Measurements from ENCODE around the gene GRAMD1C.
"Not testable (repeated sequence)": the region's sequence is repeated elsewhere in the genome, so short reads cannot be mapped to it uniquely, and the experiment has no call there.

GRAMD1C gene

GRCh38 chr3:113838631-113839209, at the start of gene GRAMD1C:
TSS of gene GRAMD1C (plus strand) at chr3:113838788. CDS start at chr3:113838910, 122 bp downstream.
- peak; percentile 91 to 95 (median 94) for DNase-seq

DNA sequence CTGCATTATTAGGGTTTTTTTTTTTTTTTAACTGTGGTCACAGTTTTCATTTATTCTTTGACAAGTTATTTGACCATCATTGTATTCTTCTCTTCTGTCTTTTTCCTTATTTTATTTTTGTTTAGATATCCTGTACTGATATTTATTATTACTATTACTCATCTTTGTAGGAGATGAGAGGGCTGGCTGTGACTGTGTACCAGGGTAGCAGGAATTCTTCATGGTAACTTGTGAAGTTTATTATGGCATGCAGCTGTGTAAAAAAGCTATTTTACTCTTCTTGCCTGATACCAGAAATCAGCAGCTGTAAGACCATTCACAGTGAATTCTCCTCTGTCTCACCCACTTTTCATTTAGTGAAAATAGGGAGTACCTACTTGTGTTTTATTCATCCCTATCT, 47.2 kb upstream of the GRAMD1C start:
- DNase-seq, result no peak

- no peak for DNase-seq
These were observed 44.1 kb upstream of the GRAMD1C start for GRCh38 chr3:113794526-113794925.

DNA sequence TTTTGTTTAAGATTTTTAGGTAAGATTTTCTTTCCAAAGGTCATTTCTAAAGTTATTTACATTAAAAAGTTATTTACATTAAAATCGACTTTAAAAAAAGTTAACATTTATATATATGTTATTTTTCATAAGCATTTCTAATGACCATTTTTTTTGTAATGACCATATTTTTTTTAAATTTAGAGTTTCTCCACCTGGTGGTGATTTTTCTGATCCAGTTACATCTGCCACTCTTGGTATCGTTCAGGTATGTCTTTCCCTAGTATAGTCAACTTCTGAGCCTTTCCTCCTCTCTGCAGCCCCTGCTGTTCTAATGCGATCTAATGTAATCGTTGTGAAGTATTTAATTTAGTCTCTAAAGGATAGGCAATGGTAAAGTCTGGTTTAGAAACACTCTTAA, 42.9 kb upstream of the GRAMD1C start:
- no peak for DNase-seq

- no peak for DNase-seq
These were observed 35.7 kb upstream of the GRAMD1C start for GRCh38 chr3:113802795-113803455.

DNA sequence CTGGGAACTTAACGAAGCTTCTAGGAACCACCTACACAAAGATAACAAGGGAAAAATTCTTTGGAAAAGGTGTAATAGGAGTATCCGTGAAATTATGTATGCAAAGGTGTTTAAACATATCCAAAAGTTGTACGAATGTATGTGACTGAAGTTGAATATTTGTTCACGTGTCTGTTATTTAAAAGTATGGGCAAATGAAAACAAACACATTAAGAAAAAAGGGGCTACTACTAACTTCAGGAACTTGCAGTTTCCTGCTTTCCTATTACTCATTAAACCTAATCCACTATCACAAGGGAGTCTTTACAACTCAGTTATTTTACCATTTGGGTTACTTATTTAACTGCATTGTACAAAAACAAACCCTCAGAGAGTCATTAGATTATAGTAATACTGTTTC, 33.9 kb upstream of the GRAMD1C start:
- no peak for DNase-seq

- no peak for DNase-seq
These were observed 33.3 kb upstream of the GRAMD1C start for GRCh38 chr3:113805249-113805648.

DNA sequence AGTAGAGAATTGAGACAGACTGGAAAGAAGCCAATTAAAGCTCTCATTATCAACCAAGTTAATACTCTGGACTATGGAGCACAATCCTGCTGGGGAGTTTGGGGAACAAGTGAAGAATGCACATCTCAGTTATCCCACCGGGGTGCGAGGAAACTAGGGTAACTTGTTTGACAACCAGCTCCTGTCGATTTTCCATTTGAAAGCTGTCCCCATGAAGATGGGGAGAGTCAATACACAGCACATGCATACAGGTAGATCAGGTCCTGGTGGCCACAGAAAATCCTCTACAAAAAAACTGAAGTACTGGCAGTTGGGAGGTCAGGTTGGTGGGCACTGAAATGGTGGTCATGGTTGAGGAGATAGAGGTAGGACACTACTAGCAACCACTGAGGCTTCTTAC, 25.7 kb upstream of the GRAMD1C start:
- DNase-seq, result no peak

GRCh38 chr3:113819866-113820265, 18.7 kb upstream of the GRAMD1C start:
- DNase-seq, result no peak

DNA sequence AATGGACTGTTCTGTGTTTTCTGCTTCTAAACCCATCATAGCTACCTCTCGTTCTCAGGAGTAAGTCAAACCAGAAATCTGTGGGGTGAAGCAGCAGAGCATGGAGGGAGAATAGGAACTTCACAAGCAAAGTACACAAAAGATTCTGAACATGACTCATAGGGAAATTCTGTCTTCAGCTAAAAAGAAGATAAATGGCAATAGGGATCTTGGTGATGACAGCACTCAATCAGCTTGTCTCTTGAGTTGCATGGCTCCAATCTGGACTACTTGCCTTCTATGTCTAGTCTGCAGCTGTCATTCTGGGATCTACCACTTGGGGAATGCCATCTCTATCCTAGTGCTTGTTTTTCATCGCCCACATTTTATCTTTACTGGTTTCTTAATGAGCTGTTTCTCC, 13.5 kb upstream of the GRAMD1C start:
- peak; percentile 79 to 86 (median 85) for DNase-seq

GRCh38 chr3:113828600-113828999, 10.0 kb upstream of the GRAMD1C start:
- peak; percentile 25 to 37 (median 27) for DNase-seq

- DNase-seq, result no peak
These were observed 8.8 kb upstream of the GRAMD1C start for GRCh38 chr3:113829576-113830354.

DNA sequence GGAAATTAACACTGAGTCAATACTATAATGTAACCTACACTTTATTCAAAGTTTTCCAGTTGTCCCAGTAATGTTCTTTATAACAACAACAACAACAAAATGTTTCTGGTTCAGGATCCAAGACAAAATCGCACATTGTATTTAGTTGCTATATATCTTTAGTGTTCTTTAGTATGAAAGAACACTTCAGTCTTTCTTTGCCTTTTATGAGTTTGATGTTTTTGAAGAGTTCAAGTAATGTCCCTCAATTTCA, 7.6 kb upstream of the GRAMD1C start:
- DNase-seq, result no peak

DNA sequence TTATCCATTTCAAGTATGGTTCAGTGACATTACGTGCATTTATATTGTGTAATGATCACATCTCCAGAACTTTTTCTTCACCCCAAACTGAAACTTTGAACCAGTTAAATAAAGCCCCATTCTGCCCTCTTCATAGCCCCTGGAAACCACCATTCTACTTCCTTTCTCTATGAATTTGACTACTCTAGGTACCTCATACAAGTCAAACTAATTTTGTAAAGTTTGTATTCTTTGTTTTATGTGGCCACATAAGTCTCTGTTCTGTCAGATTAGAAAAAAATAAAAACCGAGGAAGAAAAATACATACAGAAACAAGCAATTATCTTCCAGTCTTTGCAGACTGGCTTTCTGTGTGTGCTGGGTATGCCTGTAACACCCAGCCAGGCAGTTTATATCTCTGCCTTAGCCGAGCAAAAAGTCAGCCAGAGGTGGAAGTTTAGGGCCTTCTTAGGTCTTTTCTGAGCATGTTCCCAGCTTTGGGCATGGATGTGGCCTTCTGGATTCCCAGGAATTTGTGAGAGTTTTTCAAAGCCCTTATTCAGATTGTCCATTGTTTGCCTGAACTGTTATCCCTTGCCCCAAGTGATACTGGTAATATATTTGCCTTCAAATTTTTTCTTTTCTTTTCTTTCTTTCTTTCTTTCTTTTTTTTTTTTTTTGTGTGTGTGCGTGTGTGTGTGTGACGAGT, 6.0 kb upstream of the GRAMD1C start:
- DNase-seq, result no peak

GRCh38 chr3:113834983-113835382, 3.6 kb upstream of the GRAMD1C start:
- DNase-seq, result no peak

GRCh38 chr3:113839551-113839950, 963 bp downstream of the GRAMD1C start:
- DNase-seq, result no peak

DNA sequence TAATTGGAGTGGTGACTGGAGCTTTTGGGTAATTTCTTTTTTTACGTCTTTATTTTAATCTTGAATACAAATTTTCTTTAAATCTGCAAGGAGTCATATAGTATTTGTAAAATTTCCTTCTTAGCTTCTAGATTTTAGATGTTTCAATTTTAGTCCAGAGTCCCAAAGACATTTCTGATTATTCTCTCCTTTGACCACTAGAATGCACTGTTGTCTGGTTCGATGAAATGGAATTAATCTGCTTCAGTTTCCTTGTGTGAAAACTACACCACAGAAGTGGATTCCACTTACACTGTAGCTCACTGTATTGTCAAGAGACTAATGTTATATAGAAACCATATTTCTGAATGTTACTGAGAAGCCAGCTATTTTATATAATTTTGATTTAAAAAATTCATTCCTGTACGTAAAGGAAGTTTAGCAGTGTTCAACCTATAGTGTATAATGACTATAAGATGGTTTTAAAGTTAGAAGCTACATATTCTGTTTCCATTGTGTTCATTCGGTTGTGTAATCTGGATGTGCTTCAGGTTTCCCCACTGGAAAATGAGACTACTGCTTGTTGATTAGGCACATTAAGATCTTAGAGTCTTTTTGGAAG, 6.1 kb downstream of the GRAMD1C start:
- peak; percentile 30 to 67 (median 59) for DNase-seq

DNA sequence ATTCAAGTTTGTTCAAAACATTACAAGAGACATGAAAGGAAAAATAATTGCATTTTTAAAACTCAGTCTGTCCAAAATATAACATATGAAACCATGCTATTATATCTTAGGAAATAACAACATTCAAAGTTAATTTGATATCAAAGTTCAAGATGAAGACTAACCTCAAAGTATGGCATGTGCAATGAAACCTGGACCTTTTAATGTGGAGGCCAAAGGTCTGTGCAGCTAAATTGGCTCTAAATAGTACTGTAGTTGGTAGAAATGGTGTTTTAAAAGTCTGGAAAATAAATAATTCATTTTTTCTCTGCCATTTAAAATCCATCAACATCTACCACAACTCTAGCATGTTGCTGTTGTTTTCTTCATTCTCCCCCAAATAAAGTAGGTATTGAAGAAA, 8.7 kb downstream of the GRAMD1C start:
- no peak for DNase-seq

- no peak for DNase-seq
These were observed 9.3 kb downstream of the GRAMD1C start for GRCh38 chr3:113847664-113848461.

GRCh38 chr3:113849071-113849470, 10.5 kb downstream of the GRAMD1C start:
- DNase-seq, result not testable (repeated sequence)

GRCh38 chr3:113849841-113850240, 11.3 kb downstream of the GRAMD1C start:
- not testable (repeated sequence) for DNase-seq

GRCh38 chr3:113850391-113850790, 11.8 kb downstream of the GRAMD1C start:
- DNase-seq, result not testable (repeated sequence)

All from suppressor macrophage treated with lipopolysaccharide for 1 hour (primary cell).